ENCODE data around the gene SECTM1.

Gene SECTM1

GRCh38 chr17:82299452-82299851 lies 34.1 kb downstream of the SECTM1 start:
- DNase-seq (ENCODE audit: low read depth in 2 of 2): no peak

GRCh38 chr17:82298538-82299421 lies 34.8 kb downstream of the SECTM1 start:
- DNase-seq (ENCODE audit: low read depth in 2 of 2): no peak

- DNase-seq (ENCODE audit: low read depth in 2 of 2): peak; percentile 87 to 94
Observed at GRCh38 chr17:82297714-82298537, 35.6 kb downstream of the SECTM1 start.

- DNase-seq (ENCODE audit: low read depth in 2 of 2): peak; percentile 68 to 78
Observed at GRCh38 chr17:82297280-82297713, 36.3 kb downstream of the SECTM1 start.

- no peak for DNase-seq (ENCODE audit: low read depth in 2 of 2)
Observed at GRCh38 chr17:82296511-82297279, 36.9 kb downstream of the SECTM1 start.

- no peak for DNase-seq (ENCODE audit: low read depth in 2 of 2)
Observed at GRCh38 chr17:82295472-82295814, 38.1 kb downstream of the SECTM1 start.

GRCh38 chr17:82294064-82294773 lies 39.3 kb downstream of the SECTM1 start:
- DNase-seq (ENCODE audit: low read depth in 2 of 2): no peak

- peak; percentile 86 to 89 for DNase-seq (ENCODE audit: low read depth in 2 of 2)
Observed at GRCh38 chr17:82292251-82293154, 41.1 kb downstream of the SECTM1 start.

- DNase-seq (ENCODE audit: low read depth in 2 of 2): no peak
Observed at GRCh38 chr17:82291582-82292250, 41.9 kb downstream of the SECTM1 start.

GRCh38 chr17:82287868-82288801 lies 45.4 kb downstream of the SECTM1 start:
- DNase-seq (ENCODE audit: low read depth in 2 of 2): no peak

GRCh38 chr17:82287013-82287867 lies 46.3 kb downstream of the SECTM1 start:
- no peak for DNase-seq (ENCODE audit: low read depth in 2 of 2)

GRCh38 chr17:82285141-82285540 lies 48.4 kb downstream of the SECTM1 start:
- DNase-seq (ENCODE audit: low read depth in 2 of 2): no peak

GRCh38 chr17:82283208-82283749 lies 50.3 kb downstream of the SECTM1 start:
- DNase-seq (ENCODE audit: low read depth in 2 of 2): no peak

- DNase-seq (ENCODE audit: low read depth in 2 of 2): no peak
Observed at GRCh38 chr17:82282239-82283207, 51.0 kb downstream of the SECTM1 start.

GRCh38 chr17:82281502-82282238 lies 51.9 kb downstream of the SECTM1 start:
- DNase-seq (ENCODE audit: low read depth in 2 of 2): peak in 1 of 2 donors; percentile 48

Measured in activated CD8-positive, alpha-beta memory T cell treated with anti-CD3 and anti-CD28 coated beads for 4 hours (primary cell).